HL-60 (cell line): ENCODE results near the gene ZNF800.

Experiments used
- DNase-seq, 2 experiments: peaks; one replicate each; pipeline ENCODE4 v3.0.0-alpha.2; 2010 to 2020; ENCODE audit warnings: low read depth in 1 of 2, low spot score in 1 of 2
- H3K27ac ChIP-seq: fragments of 250-450 bp; sonication (Bioruptor Pico); replicated peaks from 2 replicates; pipeline ENCODE4 v1.5.1; 2020; ENCODE audit warnings: mild to moderate bottlenecking, moderate library complexity
- H3K27me3 ChIP-seq: fragments of 250-450 bp; sonication (Bioruptor Pico); 2 replicates; pipeline ENCODE4 v1.5.1; 2021; ENCODE audit warnings: mild to moderate bottlenecking, moderate library complexity; ENCODE audit not compliant: insufficient read depth, poor library complexity, severe bottlenecking
- H3K4me3 ChIP-seq: replicated peaks from 2 replicates; pipeline ENCODE4 v1.5.1; 2011; ENCODE audit warnings: mild to moderate bottlenecking, control low read depth, low read length; ENCODE audit not compliant: insufficient read depth
- GABPA ChIP-seq: IDR thresholded peaks from 2 replicates; pipeline ENCODE4 v1.6.1; 2012; ENCODE audit warnings: low read depth
- POLR2AphosphoS5 ChIP-seq: IDR thresholded peaks from 2 replicates; pipeline ENCODE4 v1.6.1; 2012; ENCODE audit warnings: low read depth
- REST ChIP-seq: IDR thresholded peaks from 2 replicates; pipeline ENCODE4 v1.6.1; 2012; ENCODE audit warnings: low read depth; ENCODE audit not compliant: insufficient replicate concordance
- SPI1 ChIP-seq: IDR thresholded peaks from 2 replicates; pipeline ENCODE4 v1.6.1; 2012; ENCODE audit warnings: low read depth, mild to moderate bottlenecking, borderline replicate concordance
- TF ChIP-seq, protein P1 (sequence below): IDR thresholded peaks from one replicate; pipeline ENCODE4 v1.5.1; 2011; ENCODE audit warnings: low read length, control low read depth, inconsistent platforms; ENCODE audit not compliant: insufficient read depth

ZNF800 gene

GRCh38 chr7:127383123-127383835, 9.2 kb downstream of the ZNF800 start:
- Histone ChIP-seq H3K27ac (no peak overlapping the region), H3K4me3 (no peak overlapping the region), H3K27me3 (no peaks in the 10 kb centered on the region)
- TF ChIP-seq REST: no peak
- TF ChIP-seq GABPA: no peak
- TF ChIP-seq, protein P1, sequence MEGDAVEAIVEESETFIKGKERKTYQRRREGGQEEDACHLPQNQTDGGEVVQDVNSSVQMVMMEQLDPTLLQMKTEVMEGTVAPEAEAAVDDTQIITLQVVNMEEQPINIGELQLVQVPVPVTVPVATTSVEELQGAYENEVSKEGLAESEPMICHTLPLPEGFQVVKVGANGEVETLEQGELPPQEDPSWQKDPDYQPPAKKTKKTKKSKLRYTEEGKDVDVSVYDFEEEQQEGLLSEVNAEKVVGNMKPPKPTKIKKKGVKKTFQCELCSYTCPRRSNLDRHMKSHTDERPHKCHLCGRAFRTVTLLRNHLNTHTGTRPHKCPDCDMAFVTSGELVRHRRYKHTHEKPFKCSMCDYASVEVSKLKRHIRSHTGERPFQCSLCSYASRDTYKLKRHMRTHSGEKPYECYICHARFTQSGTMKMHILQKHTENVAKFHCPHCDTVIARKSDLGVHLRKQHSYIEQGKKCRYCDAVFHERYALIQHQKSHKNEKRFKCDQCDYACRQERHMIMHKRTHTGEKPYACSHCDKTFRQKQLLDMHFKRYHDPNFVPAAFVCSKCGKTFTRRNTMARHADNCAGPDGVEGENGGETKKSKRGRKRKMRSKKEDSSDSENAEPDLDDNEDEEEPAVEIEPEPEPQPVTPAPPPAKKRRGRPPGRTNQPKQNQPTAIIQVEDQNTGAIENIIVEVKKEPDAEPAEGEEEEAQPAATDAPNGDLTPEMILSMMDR: no peak
- TF ChIP-seq POLR2AphosphoS5: no peak
- TF ChIP-seq SPI1: no peak
- no peak for DNase-seq

DNA sequence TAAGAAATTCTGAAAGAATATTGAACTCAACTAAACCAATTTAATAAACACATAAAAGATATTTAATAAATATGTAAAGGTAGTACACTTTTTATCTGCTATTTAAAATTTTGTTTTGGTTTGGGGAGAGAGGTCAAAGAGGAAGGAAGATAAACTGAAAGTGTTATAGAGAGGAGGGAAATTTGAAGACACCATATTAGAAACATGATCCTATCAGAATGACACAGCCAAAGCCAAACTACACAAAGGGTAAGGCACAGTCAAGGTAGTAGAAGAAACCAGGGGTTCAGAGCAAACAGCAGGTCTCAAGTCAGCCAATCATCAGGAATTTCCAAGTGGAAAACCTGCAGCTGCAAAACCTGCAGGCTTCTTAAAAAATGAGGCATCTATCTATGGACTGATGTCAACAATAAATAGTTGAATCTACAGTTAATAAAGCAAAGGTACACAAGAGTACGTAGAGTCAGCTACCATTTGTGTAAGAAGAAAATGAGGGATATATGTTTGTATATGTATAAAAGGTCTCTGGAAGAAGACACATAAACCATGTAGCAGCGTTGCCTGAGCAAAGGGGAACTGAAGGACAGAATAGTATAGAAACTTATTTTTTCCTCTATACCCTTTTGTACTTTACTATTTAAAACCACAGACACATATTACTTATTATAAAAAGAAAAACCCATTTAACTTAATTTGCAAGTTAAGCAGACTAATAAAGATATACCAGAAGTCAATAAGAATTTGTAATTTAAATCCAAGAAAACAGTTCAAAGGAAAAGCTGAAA, 10.0 kb downstream of the ZNF800 start:
- no peak overlapping the region for H3K4me3 ChIP-seq
- DNase-seq: no peak
- H3K27me3 ChIP-seq: no peaks in the 10 kb centered on the region
- no peak overlapping the region; the same call in 1 of the 2 replicates for H3K27ac ChIP-seq
- no peak for TF ChIP-seq SPI1
- no peak for TF ChIP-seq REST

DNA sequence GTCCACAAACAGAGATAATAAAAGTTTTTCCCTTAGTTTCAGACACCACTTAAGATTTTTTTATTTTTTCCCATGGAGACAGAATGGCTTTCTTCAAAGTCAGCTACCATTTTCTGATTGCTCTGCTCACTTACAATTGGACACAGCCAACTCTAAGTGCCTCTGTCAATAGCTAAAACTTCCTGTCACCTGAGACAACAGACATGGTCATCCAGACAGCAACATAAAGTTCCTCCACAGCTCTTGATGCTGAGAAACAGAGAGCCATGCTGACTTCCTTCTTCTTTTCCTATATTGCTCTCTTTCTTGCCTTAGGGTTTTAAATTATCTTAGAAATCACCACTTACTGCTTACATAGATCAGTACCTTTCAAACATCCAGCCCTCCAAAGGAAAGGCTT, 12.0 kb downstream of the ZNF800 start:
- TF ChIP-seq REST (no peak), SPI1 (no peak; the same call in 1 of the 2 replicates), GABPA (no peak), POLR2AphosphoS5 (no peak)
- TF ChIP-seq, protein P1: no peak

More for the DNA sequence above, 12.0 kb downstream of the ZNF800 start:
- no peak overlapping the region for H3K4me3 ChIP-seq
- H3K27ac ChIP-seq: no peak overlapping the region
- DNase-seq: peak in 1 of 2 experiments; percentile 12
- H3K27me3 ChIP-seq: no peaks in the 10 kb centered on the region
